Epidermal melanocyte (primary cell): ENCODE results near the gene SPRY2.
A peak's percentile ranks its signal among the peaks of the same experiment; 100 is the strongest.
"Not testable (repeated sequence)": the region's sequence is repeated elsewhere in the genome, so short reads cannot be mapped to it uniquely, and the experiment has no call there.

ENCODE experiments used
- DNase-seq: peaks from one replicate; pipeline ENCODE4 v3.0.0; 2011; ENCODE audit warnings: low spot score; ENCODE audit not compliant: insufficient read length

Gene SPRY2

DNA sequence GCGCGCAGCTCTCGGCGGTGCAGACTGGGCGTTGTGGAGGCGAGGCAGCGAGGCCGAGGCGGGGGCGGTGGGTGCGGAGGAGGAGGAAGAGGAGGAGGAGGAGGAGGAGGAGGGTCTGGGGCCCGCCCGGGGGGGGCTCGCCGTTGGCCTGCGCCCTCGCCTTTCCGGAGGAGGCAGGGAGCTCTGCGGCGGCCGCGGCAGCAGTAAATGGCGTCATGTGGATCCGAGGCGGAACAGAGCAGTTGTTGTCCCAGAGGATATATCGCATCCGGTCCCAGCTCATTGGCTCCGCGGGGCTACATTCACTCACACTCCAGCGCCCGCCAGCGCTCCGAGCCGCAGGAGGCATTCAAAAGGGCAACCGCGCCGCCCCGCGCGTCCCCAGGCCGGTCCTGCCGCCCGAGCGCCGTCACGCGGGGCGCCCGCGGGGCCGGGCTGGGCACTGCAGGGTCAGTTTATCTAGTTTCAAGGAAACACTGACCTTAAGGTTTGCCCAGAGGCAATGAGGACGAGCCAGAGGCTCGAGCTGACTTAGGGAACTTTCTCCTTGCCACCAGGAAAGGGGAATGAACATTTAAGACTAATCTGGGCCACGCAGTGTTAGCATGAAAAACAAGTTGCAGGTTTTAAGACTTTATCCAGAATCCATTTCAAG lies at the start of gene SPRY2:
Gene SPRY2 (minus strand): TSS at position 26 of the 655 bp plus-strand sequence. CDS start 3,421 bp downstream, outside the sequence.
- peak; percentile 87 for DNase-seq

DNA sequence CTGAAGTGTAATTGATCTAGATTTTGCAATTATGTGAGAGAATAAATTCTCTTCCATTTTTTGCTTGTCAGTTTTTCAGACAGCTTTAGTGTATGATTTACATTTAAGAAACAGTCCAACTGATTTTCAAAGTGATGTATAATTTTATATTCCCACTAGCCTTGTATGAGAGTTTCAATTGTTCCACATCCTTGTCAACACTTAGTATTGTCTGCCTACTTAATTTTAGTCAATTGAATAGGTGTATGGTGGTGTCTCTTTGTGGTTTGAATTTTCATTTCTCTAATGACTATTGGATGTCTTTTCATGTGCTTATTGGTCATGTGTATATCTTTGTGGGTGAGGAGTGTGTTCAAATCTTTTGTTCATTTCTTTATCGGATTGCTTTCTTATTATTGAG lies 49.4 kb upstream of the SPRY2 start:
- no peak for DNase-seq

DNA sequence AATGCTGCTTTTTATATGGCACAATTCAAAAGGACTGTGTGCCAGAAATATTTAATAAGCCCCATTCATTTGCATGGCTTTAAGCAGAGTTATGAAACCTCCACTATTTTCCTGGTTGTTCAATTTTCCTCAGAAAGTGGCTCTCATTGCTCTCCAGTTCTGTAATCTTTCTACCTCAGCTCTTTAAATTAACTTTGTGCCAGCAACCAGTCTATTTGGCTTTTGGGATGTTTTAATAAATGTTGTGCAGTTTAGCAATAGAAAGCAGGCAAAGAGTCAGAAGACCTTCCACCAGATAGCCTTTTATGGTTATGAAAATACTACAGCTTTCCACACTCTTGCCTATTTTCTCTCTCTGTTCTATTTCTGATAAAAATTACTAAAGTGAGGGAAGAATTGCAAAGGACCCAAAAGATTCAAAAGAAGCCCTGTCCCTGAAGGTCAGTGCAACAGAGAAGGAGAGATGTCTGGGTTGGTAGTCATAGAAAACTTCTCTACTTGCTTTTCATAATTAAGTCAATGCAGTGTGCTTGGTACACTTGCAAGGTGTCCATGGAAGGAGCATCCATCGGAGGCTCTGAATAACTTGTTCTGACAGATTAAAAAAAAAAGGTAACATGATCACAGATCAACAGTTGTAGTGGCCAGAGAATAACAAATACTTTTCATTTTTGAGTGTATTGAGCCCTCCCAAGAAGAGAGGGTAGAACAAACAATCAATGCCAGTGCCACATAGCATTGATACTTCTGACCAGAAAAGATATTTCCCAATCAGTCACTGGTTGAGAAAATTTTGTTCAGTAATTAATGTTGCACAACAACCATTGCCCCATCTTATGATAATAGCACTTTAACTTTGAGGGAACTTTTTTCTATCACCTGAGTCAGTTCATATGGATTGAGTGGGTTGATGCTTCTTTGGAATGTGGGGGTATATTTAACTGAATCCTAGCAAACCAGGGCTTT lies 48.4 kb upstream of the SPRY2 start:
- no peak for DNase-seq

DNA sequence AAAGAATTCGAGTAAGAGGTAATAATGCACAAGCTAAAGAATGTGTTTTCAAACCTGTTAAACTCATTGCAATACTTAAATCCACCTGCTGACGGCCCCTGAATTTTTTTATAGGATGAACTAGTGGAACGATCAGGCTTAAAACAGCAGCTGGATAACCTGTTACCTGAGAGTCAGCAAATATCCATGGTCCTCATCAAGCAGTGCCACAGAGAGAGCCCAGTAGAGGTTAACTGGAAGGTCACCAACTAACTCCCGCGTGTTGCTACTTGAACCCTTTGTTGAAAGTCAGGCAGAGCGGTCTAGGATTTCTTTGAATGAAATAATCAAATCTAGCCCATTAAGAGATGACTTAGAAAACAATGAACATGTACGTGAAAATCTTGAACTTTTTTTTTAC lies 47.6 kb upstream of the SPRY2 start:
- no peak for DNase-seq

DNA sequence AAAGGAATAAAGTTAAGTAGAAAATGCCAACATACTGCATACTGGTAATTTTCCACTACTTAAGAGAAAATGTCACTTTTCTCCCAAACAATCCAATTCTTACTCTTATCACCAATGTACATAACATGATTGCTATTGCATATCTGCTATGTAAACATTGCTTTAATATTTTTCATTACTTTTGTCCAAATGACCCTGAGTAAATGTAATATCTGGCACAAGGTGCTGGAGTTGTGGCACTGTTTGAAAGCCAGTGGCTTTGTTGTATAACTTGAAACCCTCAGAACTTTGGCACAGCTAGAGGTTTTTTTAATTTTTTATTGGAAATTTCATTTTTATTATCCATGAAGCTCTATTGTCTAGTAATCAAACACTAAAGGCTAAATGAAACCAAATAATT lies 45.7 kb upstream of the SPRY2 start:
- no peak for DNase-seq

GRCh38 chr13:80386002-80386401 lies 45.1 kb upstream of the SPRY2 start:
- no peak for DNase-seq

- no peak for DNase-seq
Observed at GRCh38 chr13:80382576-80382975, 41.6 kb upstream of the SPRY2 start.

- DNase-seq, result no peak
Observed at GRCh38 chr13:80379245-80379644, 38.3 kb upstream of the SPRY2 start.

DNA sequence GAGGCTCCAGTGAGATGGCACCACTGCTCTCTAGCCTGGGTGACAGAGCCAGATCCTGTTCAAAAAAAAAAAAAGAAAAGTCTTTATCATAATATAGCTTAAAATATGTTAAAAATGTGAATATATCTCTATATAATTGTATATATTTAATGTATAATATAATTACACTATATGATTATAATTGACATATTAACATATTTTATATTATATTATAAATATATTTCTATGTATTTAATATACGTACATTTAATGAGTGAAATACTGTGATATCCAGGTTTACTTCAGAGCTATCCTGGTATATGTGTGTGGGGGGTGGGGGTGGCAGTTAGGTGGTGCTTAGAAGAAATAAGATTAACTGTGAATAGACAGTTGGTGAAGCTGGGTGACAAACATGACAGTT lies 35.6 kb upstream of the SPRY2 start:
- no peak for DNase-seq

GRCh38 chr13:80374901-80375300 lies 34.0 kb upstream of the SPRY2 start:
- DNase-seq, result no peak

DNA sequence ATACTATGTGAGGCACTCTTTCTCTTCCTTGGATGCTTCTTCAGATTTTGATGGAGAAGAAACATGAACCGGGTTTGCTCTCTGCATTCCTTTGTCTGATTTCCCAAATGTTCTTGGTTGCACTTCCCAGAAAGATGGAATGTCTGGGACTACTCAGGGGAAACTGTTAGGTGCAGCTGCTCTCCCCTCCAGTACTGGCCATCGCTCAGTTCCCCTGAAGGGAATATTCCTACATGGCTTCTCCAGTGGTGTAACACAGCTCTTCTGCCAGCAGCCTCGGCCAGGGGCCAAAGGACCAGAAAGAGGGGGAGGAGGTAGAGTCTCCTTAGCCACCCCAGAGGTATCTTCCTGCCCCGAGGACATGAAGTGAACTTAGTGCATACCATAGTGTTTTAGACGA lies 33.5 kb upstream of the SPRY2 start:
- DNase-seq, result no peak

DNA sequence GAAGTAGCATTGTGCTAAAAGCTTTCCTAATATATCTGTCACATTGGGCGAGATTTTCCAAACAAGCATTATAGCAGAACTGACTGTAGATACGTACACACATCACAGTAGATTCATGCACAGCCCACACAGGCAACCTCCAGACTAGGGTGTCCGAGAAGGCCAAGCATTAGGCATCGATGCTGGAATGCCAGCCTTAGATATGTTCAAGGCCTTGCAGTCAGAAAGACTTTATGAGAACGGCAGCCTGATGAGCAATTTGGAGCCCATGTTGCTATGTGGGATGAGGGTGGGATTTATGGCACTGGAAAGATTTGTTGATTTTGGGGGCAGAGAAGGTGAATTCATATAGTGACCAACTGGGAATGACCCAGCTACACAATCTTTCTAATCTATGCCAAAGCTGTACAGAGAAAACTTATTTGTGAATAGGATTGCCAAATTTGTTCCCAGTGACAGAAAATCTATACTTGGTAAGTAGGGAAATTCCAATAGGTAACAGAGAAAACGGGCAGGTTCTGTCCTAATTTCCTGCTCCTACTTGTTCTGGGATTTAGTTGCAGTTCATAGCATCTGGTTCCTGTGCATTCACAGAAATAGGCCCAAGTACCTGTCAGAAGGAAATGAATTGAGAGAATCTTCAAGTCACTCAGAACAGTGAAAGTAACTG lies 31.0 kb upstream of the SPRY2 start:
- DNase-seq, result no peak

DNA sequence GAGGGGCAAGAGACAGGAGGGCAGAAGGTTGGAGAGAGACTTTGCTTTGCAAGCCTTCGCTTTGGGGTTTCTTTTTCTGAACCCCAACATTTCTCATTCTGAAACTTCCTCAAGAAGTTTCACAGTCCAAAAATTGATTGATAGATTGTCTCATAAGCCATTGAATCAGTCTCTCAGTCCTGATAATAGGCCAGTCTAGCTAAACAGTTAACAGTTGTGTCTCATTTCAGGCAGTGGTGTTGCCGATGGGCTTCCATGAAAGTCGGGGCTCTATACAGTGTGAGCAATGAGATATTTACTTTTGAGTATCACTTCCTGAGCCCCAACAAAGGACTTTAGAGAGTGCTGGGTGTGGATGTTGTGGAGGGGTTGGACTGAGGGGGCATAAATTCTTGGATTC lies 26.5 kb upstream of the SPRY2 start:
- no peak for DNase-seq

DNA sequence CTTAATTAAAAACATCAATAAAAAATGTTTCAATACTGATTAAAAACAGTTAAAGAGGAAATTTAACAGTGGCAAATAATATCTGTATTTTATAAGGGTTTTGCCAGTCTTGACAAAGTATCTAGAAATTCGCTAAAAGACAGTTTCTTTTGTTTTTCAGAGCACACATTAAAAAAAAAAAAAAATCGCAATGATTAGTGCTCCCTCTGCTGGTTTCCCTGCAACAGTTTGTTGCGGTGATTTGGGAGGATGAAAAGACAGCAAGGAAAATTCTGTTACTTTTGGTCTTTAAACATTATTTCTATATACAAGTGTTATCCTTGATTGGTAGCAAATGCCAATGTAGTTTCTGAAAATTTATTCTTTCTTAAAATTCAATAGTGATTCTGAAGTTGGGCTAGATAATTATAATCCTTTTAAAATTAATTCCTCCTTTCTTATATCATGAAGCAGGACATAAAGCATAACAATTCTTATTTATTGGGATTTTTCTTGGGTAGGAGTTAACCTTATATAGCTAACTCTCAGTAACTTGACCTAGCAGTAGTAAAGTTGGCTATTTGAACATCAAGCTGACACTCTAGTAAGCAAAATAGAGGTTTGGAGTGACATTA lies 23.1 kb upstream of the SPRY2 start:
- DNase-seq, result peak; percentile 54

DNA sequence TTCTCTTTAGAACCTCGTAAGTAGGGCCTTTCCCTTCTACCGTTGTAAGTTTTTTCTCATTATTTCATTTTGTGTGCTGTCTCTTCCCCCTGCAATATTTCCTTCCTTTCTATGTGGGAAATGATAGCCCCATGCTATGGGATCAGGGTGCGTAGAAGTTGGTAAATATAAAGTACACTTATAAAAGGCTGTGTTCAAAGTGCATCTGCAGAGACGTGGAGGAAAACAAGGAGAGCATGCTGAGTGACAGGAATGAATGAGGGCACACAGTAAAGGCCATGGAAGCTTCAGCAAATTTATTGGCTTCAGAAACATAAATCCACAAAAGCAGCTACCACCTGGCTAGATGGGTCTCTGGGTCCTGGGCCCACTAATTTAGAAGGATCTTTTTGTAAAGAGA lies 21.6 kb upstream of the SPRY2 start:
- DNase-seq, result no peak

- DNase-seq, result no peak
Observed at GRCh38 chr13:80361883-80362327, 21.0 kb upstream of the SPRY2 start.

DNA sequence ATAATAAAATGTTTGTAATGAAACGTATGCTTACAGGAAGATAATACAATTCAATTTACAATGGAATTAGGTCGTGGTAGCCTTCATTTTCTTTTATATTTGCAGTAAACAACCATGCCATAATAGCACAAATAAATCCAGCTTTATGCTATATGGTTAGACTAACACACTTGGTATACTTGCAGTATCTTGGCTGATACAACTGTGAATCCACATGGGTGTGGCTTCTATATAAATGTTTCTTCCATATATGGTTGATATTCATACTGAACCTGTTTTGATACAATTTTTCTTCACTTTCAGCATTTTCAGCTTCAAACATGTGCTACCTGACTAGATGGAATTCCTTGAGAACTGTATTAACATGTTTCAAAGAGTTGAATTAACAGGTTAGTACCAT lies 20.4 kb upstream of the SPRY2 start:
- DNase-seq, result no peak

DNA sequence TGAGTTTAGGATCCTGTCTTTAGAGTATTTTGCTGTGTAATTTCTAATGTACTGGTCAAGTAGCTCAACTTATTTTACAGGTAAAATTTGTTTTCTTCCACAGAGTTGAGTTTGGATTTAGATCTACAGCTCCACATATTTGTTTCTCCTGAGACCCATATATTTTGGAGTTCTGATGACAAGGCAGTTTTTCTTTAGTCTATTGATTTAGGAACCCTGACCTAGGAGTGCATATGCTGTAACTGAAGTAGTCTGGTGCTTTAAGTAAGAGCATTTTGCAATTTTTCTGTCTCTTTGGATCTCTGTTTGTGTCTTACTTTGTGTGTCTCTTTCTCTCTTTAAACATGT lies 19.5 kb upstream of the SPRY2 start:
- no peak for DNase-seq

GRCh38 chr13:80359778-80360452 lies 19.0 kb upstream of the SPRY2 start:
- no peak for DNase-seq

GRCh38 chr13:80359414-80359777 lies 18.5 kb upstream of the SPRY2 start:
- no peak for DNase-seq

- DNase-seq, result not testable (repeated sequence)
Observed at GRCh38 chr13:80355496-80356094, 14.7 kb upstream of the SPRY2 start.
